Mammary epithelial cell (primary cell): ENCODE measurements around the gene AMPH.

Experiments
- EZH2 ChIP-seq: IDR thresholded peaks from 2 replicates; pipeline ENCODE4 v1.6.1; 2012; ENCODE audit warnings: low read length, inconsistent platforms, borderline replicate concordance
- TF ChIP-seq, protein P1 (sequence below), 2 donors: IDR thresholded peaks in 1 of 2; conservative IDR thresholded peaks in 1 of 2; 2 replicates each; pipeline ENCODE4 v1.5.1; 2011 to 2012; ENCODE audit warnings: inconsistent platforms in 2 of 2, low read length in 2 of 2, mild to moderate bottlenecking in 2 of 2, control low read depth in 1 of 2, low read depth in 1 of 2; ENCODE audit not compliant: insufficient read depth in 1 of 2; ENCODE audit errors: extremely low read depth in 1 of 2

DNA sequence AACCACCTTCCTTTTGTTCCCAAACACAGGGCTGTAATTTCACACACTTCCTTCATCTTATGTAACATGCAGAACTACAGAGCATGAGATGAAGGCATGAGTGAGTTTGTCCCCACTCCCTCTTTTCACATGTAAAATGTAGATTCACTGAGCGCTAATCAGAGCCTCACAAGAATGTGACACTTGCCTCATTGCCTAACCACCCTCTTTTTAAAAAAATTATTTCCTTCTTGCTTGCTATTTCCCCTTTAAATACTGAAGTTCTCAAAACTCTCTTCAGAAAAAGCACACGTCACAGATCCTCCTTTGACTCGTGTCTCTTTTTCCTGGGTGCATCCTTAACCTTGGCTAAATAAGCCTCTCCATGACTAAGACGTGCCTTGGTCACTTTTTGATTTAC lies 236.5 kb downstream of the AMPH start:
- TF ChIP-seq, protein P1, sequence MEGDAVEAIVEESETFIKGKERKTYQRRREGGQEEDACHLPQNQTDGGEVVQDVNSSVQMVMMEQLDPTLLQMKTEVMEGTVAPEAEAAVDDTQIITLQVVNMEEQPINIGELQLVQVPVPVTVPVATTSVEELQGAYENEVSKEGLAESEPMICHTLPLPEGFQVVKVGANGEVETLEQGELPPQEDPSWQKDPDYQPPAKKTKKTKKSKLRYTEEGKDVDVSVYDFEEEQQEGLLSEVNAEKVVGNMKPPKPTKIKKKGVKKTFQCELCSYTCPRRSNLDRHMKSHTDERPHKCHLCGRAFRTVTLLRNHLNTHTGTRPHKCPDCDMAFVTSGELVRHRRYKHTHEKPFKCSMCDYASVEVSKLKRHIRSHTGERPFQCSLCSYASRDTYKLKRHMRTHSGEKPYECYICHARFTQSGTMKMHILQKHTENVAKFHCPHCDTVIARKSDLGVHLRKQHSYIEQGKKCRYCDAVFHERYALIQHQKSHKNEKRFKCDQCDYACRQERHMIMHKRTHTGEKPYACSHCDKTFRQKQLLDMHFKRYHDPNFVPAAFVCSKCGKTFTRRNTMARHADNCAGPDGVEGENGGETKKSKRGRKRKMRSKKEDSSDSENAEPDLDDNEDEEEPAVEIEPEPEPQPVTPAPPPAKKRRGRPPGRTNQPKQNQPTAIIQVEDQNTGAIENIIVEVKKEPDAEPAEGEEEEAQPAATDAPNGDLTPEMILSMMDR (conservative IDR thresholded peaks at IDR 0.05 in 1 of 2, IDR thresholded peaks at IDR 0.05 in 1 of 2; ENCODE audit: extremely low read depth in 1 of 2, insufficient read depth in 1 of 2, low read depth in 1 of 2, low read length in 2 of 2): no peak
- TF ChIP-seq EZH2: no peak
